Nephron (organoid): ENCODE results near the gene TUBB1.

ENCODE experiments used
- H3K27ac Mint-ChIP-seq, 3 experiments: 2 replicates each; pipeline ENCODE4 v1.8.0; 2020; ENCODE audit warnings: mixed read lengths in 3 of 3, mild to moderate bottlenecking in 2 of 3, moderate library complexity in 1 of 3
- H3K27me3 Mint-ChIP-seq: 2 replicates; pipeline ENCODE4 v1.8.0; 2021; ENCODE audit warnings: low read depth, mild to moderate bottlenecking, moderate library complexity, mixed read lengths
- H3K36me3 Mint-ChIP-seq: 2 replicates; pipeline ENCODE4 v1.8.0; 2020; ENCODE audit warnings: low read depth, mixed read lengths
- H3K4me1 Mint-ChIP-seq: 2 replicates; pipeline ENCODE4 v1.8.0; 2020; ENCODE audit warnings: mixed read lengths
- H3K4me3 Mint-ChIP-seq, 3 experiments: 2 replicates each; pipeline ENCODE4 v1.8.0; 2020; ENCODE audit warnings: mild to moderate bottlenecking in 3 of 3, mixed read lengths in 3 of 3, moderate library complexity in 2 of 3
- H3K9me3 Mint-ChIP-seq: 2 replicates; pipeline ENCODE4 v1.8.0; 2020; ENCODE audit warnings: mixed read lengths
- CTCF ChIP-seq, 3 experiments: fragments of 200-600 bp; sonication (generic); IDR thresholded peaks; one replicate each; pipeline ENCODE4 v1.5.0; 2021; ENCODE audit warnings: antibody characterized with exemption in 3 of 3; ENCODE audit not compliant: unreplicated experiment in 3 of 3

Gene TUBB1

GRCh38 chr20:59064214-59064722, 45.0 kb downstream of the TUBB1 start:
- Mint-ChIP-seq H3K4me1 (peaks cover 7% of the 10 kb centered on the region), H3K27me3 (peaks cover 11% of the 10 kb centered on the region), H3K4me3 (no peak overlapping the region), H3K9me3 (no peaks in the 10 kb centered on the region), H3K27ac (no peak overlapping the region), H3K36me3 (no peaks in the 10 kb centered on the region)
- TF ChIP-seq CTCF (IDR thresholded peaks at IDR 0.05; ENCODE audit: unreplicated experiment in 3 of 3): no peak

GRCh38 chr20:59068534-59068933, 49.3 kb downstream of the TUBB1 start:
- no peak overlapping the region for H3K4me3 Mint-ChIP-seq
- no peak overlapping the region for H3K27ac Mint-ChIP-seq
- no peaks in the 10 kb centered on the region for H3K9me3 Mint-ChIP-seq
- H3K27me3 Mint-ChIP-seq: peaks cover 19% of the 10 kb centered on the region
- no peaks in the 10 kb centered on the region for H3K36me3 Mint-ChIP-seq
- TF ChIP-seq CTCF (IDR thresholded peaks at IDR 0.05; ENCODE audit: unreplicated experiment in 3 of 3): no peak
- peaks cover 4% of the 10 kb centered on the region for H3K4me1 Mint-ChIP-seq

- Mint-ChIP-seq H3K4me1 (no peaks in the 10 kb centered on the region), H3K4me3 (no peak overlapping the region), H3K27me3 (peaks cover 19% of the 10 kb centered on the region), H3K36me3 (no peaks in the 10 kb centered on the region), H3K9me3 (no peaks in the 10 kb centered on the region), H3K27ac (no peak overlapping the region)
- no peak for TF ChIP-seq CTCF (IDR thresholded peaks at IDR 0.05; ENCODE audit: unreplicated experiment in 3 of 3)
These were observed 49.8 kb downstream of the TUBB1 start for GRCh38 chr20:59069026-59069425.

GRCh38 chr20:59071216-59071615, 52.0 kb downstream of the TUBB1 start:
- H3K4me3 Mint-ChIP-seq: no peak overlapping the region
- H3K27ac Mint-ChIP-seq: no peak overlapping the region
- no peaks in the 10 kb centered on the region for H3K9me3 Mint-ChIP-seq
- no peaks in the 10 kb centered on the region for H3K36me3 Mint-ChIP-seq
- no peak for TF ChIP-seq CTCF (IDR thresholded peaks at IDR 0.05; ENCODE audit: unreplicated experiment in 3 of 3)
- H3K27me3 Mint-ChIP-seq: peaks cover 28% of the 10 kb centered on the region
- H3K4me1 Mint-ChIP-seq: no peaks in the 10 kb centered on the region

- no peaks in the 10 kb centered on the region for H3K4me1 Mint-ChIP-seq
- TF ChIP-seq CTCF (IDR thresholded peaks at IDR 0.05; ENCODE audit: unreplicated experiment in 3 of 3): no peak
- no peak overlapping the region for H3K4me3 Mint-ChIP-seq
- no peaks in the 10 kb centered on the region for H3K36me3 Mint-ChIP-seq
- H3K9me3 Mint-ChIP-seq: no peaks in the 10 kb centered on the region
- H3K27ac Mint-ChIP-seq: no peak overlapping the region
- peaks cover 28% of the 10 kb centered on the region for H3K27me3 Mint-ChIP-seq
These were observed 54.4 kb downstream of the TUBB1 start for GRCh38 chr20:59073582-59073981.

GRCh38 chr20:59074456-59074855, 55.2 kb downstream of the TUBB1 start:
- H3K27ac Mint-ChIP-seq: no peak overlapping the region
- H3K9me3 Mint-ChIP-seq: no peaks in the 10 kb centered on the region
- no peak for TF ChIP-seq CTCF (IDR thresholded peaks at IDR 0.05; ENCODE audit: unreplicated experiment in 3 of 3)

More at GRCh38 chr20:59074456-59074855, 55.2 kb downstream of the TUBB1 start:
- Mint-ChIP-seq H3K27me3 (peaks cover 33% of the 10 kb centered on the region), H3K4me1 (no peaks in the 10 kb centered on the region), H3K36me3 (no peaks in the 10 kb centered on the region), H3K4me3 (no peak overlapping the region)
